Activated CD4-positive, alpha-beta T cell treated with anti-CD3 and anti-CD28 coated beads for 48 hours (primary cell): Measurements from ENCODE around the gene SDK2.
A peak's percentile ranks its signal among the peaks of the same experiment; 100 is the strongest.

Experiments
- DNase-seq: peaks from one replicate; pipeline ENCODE4 v3.0.0-alpha.2; 2020

The SDK2 gene

GRCh38 chr17:73551144-73551543 is 93.1 kb downstream of the SDK2 start:
- DNase-seq: no peak

GRCh38 chr17:73550556-73550955 is 93.7 kb downstream of the SDK2 start:
- no peak for DNase-seq

- no peak for DNase-seq
These were observed 94.3 kb downstream of the SDK2 start for GRCh38 chr17:73549841-73550430.

- no peak for DNase-seq
These were observed 95.5 kb downstream of the SDK2 start for GRCh38 chr17:73548620-73549311.

- no peak for DNase-seq
These were observed 96.5 kb downstream of the SDK2 start for GRCh38 chr17:73547790-73548189.

- peak; percentile 45 for DNase-seq
These were observed 97.3 kb downstream of the SDK2 start for GRCh38 chr17:73546770-73547536.

GRCh38 chr17:73546114-73546513 is 98.1 kb downstream of the SDK2 start:
- no peak for DNase-seq

- no peak for DNase-seq
These were observed 98.9 kb downstream of the SDK2 start for GRCh38 chr17:73545109-73546032.

- no peak for DNase-seq
These were observed 99.9 kb downstream of the SDK2 start for GRCh38 chr17:73544333-73544732.

GRCh38 chr17:73542323-73542722 is 101.9 kb downstream of the SDK2 start:
- DNase-seq: no peak

- no peak for DNase-seq
These were observed 102.7 kb downstream of the SDK2 start for GRCh38 chr17:73541561-73541981.

- DNase-seq: no peak
These were observed 103.1 kb downstream of the SDK2 start for GRCh38 chr17:73541111-73541510.

- no peak for DNase-seq
These were observed 105.1 kb downstream of the SDK2 start for GRCh38 chr17:73539166-73539565.

- no peak for DNase-seq
These were observed 105.8 kb downstream of the SDK2 start for GRCh38 chr17:73538445-73538844.

GRCh38 chr17:73536700-73537605 is 107.3 kb downstream of the SDK2 start:
- DNase-seq: no peak

GRCh38 chr17:73535746-73536145 is 108.5 kb downstream of the SDK2 start:
- DNase-seq: no peak

- no peak for DNase-seq
These were observed 109.9 kb downstream of the SDK2 start for GRCh38 chr17:73534209-73534909.

GRCh38 chr17:73533781-73534180 is 110.5 kb downstream of the SDK2 start:
- no peak for DNase-seq

- no peak for DNase-seq
These were observed 111.1 kb downstream of the SDK2 start for GRCh38 chr17:73533127-73533526.

- no peak for DNase-seq
These were observed 111.8 kb downstream of the SDK2 start for GRCh38 chr17:73532421-73532901.

- DNase-seq: no peak
These were observed 113.1 kb downstream of the SDK2 start for GRCh38 chr17:73531158-73531557.
